ENCODE data around the gene CDH23.

Gene CDH23

DNA sequence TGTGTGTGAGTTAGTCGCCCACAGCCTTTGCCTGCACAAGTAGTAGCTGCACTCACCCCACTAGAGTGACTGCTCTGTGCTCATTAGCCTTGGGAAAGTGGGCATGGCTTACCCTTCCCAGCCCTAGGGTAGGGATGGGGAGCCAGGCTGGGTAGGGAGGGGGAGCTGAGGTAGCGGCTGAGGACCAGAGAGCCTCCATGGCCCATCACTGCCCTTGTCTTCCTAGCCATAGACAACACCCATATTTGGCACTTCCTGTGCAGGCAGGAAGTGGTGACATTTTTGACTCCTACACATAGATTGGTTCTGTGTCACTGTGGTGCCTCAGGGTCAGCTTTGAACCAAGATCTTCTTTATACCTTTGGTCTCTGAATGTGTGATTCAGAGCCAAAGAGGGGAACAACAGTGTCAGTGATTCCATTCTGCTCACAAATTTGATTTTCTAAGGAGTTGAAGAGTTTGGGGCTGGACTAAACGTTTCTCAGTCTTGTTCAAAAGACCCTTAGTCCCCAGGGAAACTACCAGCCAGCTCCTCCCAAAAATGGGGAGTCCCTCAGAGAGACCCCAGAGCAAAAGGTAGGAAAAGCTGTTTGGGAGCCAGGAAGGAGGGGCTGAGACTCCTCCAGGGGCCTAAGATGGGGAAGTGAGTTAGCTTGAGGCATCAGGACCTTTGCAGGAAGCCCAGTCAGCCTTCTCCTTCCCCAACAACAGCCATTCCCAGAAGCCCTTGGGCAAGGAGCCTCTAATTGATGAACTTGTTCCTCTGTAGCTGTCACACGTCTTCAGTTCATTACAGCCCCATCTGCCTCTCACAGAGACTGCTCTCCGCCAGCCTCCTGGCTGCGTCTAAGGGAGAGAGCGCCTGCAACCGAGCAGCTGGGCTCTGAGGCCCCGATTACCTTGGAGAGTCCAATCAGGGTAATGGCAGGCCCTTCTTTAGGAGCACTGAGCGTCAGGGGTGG, 135.0 kb downstream of the CDH23 start:
- H3K4me3 ChIP-seq (ENCODE audit: control insufficient read depth, low read depth, low read length) = no peak overlapping the region
- TF ChIP-seq, protein P1, sequence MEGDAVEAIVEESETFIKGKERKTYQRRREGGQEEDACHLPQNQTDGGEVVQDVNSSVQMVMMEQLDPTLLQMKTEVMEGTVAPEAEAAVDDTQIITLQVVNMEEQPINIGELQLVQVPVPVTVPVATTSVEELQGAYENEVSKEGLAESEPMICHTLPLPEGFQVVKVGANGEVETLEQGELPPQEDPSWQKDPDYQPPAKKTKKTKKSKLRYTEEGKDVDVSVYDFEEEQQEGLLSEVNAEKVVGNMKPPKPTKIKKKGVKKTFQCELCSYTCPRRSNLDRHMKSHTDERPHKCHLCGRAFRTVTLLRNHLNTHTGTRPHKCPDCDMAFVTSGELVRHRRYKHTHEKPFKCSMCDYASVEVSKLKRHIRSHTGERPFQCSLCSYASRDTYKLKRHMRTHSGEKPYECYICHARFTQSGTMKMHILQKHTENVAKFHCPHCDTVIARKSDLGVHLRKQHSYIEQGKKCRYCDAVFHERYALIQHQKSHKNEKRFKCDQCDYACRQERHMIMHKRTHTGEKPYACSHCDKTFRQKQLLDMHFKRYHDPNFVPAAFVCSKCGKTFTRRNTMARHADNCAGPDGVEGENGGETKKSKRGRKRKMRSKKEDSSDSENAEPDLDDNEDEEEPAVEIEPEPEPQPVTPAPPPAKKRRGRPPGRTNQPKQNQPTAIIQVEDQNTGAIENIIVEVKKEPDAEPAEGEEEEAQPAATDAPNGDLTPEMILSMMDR (IDR thresholded peaks at IDR 0.05; ENCODE audit: control insufficient read depth, insufficient read depth, low read depth, low read length, missing control alignments) = no peak
- DNase-seq (ENCODE audit: low read depth) = no peak

- TF ChIP-seq, protein P1 (IDR thresholded peaks at IDR 0.05; ENCODE audit: control insufficient read depth, insufficient read depth, low read depth, low read length, missing control alignments) = no peak
- no peak overlapping the region for H3K4me3 ChIP-seq (ENCODE audit: control insufficient read depth, low read depth, low read length)
- no peak for DNase-seq (ENCODE audit: low read depth)
These were observed 136.2 kb downstream of the CDH23 start for GRCh38 chr10:71532878-71533277.

GRCh38 chr10:71533936-71534335, 137.2 kb downstream of the CDH23 start:
- H3K4me3 ChIP-seq (ENCODE audit: control insufficient read depth, low read depth, low read length) = no peak overlapping the region
- TF ChIP-seq, protein P1 (IDR thresholded peaks at IDR 0.05; ENCODE audit: control insufficient read depth, insufficient read depth, low read depth, low read length, missing control alignments) = no peak
- no peak for DNase-seq (ENCODE audit: low read depth)

DNA sequence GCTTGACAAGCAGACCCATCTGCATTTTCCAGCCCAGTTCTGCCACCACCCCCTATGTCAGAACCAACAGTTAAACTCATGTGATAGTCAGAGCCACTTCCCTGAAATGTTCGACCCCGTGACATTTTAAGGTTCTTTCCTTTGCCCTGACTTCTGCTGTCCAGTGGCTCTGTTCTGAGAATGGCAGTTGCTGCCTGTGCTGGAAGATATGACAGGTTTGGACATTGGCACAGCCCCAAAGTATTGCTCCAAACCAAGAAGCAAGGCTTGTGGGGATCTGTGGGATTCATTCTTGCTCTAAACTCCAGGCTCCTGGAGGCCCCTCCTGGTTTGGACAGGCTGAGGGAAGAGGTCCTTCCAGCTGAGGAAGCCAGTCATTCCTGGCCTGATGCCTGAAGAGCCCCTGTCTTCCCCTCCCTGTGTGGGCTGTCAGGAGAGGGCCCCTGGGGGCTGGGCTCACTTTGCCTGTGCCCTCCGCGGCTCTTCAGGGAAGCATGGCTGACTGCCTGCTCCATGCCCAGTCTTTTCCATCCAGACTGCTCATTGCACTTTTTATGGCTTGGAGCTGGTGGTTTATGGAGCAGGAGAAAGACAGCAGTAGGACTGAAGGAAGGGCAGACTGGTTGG, 138.0 kb downstream of the CDH23 start:
- no peak for DNase-seq (ENCODE audit: low read depth)
- H3K4me3 ChIP-seq (ENCODE audit: control insufficient read depth, low read depth, low read length) = no peak overlapping the region
- TF ChIP-seq, protein P1 (IDR thresholded peaks at IDR 0.05; ENCODE audit: control insufficient read depth, insufficient read depth, low read depth, low read length, missing control alignments) = no peak

DNA sequence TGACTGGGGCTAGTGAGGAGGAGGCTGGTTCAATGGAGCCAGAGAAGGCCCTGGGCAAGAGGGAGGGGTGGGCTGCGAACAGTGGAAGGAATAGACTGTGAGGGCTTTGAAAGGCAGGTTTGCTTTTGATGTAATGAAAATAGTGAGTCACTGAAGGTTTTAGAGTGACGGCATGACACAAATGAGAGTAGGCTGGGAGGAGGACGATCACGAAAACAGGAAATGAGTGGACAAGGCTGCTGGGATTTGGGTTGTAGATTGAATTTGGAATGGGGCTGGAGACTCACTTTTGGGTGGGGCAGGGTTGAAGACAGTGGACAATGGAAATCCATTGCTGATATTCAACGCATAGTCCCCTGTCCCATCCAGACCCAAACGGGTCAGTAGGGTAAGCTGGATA, 139.6 kb downstream of the CDH23 start:
- TF ChIP-seq, protein P1 (IDR thresholded peaks at IDR 0.05; ENCODE audit: control insufficient read depth, insufficient read depth, low read depth, low read length, missing control alignments) = no peak
- no peak for DNase-seq (ENCODE audit: low read depth)

GRCh38 chr10:71537125-71537524, 140.4 kb downstream of the CDH23 start:
- no peak overlapping the region for H3K4me3 ChIP-seq (ENCODE audit: control insufficient read depth, low read depth, low read length)
- no peak for DNase-seq (ENCODE audit: low read depth)
- TF ChIP-seq, protein P1 (IDR thresholded peaks at IDR 0.05; ENCODE audit: control insufficient read depth, insufficient read depth, low read depth, low read length, missing control alignments) = no peak

More for the DNA sequence above, 139.6 kb downstream of the CDH23 start:
- H3K4me3 ChIP-seq (ENCODE audit: control insufficient read depth, low read depth, low read length) = no peak overlapping the region
